OCI-LY3 (cell line): ENCODE data around the gene KCTD2.

Source experiments
- EZH2phosphoT487 ChIP-seq: fragments of 200-600 bp; shearing (Covaris generic); IDR thresholded peaks from 2 replicates; pipeline ENCODE4 v1.6.1; 2018; ENCODE audit warnings: antibody characterized with exemption, mixed run types, low read depth
- TF ChIP-seq, protein P1 (sequence below): fragments of 200-600, 300-600 bp; sonication (generic); IDR thresholded peaks from 2 replicates; pipeline ENCODE4 v1.5.1; 2014; ENCODE audit warnings: antibody characterized with exemption, low read length, low read depth

DNA sequence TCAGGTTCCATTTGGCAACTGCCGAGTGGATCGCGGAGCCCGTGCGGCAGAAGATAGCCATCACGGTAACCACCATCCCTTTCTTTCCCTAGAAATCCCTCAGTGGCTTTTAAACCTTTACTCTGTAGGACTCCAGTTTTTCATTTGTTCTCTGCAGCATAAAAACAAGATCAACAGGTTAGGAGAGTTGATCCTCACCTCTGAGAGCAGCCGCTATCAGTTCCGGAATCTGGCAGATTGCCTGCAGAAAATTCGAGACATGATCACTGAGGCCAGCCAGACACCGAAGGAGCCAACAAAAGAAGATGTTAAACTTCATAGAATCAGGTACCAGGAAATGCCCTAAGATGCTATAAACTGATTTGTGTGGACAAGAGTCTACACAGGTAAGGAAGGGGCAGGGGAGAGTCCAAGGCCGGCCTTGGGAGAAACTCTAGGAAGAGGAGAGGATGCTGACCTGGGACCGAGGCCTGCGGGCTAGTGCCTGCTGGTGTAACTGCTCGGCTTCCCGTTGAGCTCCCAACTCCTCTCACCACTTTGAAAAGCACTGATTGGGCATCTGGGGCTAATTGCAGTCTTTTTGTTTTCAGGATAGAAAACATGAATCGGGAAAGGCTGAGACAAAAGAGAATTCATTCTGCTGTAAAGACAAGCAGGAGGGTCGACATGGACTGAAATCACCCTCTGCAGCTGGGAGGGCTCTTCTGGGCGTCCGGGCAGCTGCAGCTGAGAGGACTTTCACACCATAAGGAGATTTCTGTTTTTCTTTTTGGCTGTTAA is 26.5 kb upstream of the KCTD2 start:
- TF ChIP-seq, protein P1, sequence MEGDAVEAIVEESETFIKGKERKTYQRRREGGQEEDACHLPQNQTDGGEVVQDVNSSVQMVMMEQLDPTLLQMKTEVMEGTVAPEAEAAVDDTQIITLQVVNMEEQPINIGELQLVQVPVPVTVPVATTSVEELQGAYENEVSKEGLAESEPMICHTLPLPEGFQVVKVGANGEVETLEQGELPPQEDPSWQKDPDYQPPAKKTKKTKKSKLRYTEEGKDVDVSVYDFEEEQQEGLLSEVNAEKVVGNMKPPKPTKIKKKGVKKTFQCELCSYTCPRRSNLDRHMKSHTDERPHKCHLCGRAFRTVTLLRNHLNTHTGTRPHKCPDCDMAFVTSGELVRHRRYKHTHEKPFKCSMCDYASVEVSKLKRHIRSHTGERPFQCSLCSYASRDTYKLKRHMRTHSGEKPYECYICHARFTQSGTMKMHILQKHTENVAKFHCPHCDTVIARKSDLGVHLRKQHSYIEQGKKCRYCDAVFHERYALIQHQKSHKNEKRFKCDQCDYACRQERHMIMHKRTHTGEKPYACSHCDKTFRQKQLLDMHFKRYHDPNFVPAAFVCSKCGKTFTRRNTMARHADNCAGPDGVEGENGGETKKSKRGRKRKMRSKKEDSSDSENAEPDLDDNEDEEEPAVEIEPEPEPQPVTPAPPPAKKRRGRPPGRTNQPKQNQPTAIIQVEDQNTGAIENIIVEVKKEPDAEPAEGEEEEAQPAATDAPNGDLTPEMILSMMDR: no peak
- TF ChIP-seq EZH2phosphoT487: no peak
